ENCODE measurements around the gene LIPC.
A peak's percentile ranks its signal among the peaks of the same experiment; 100 is the strongest.

The LIPC gene

DNA sequence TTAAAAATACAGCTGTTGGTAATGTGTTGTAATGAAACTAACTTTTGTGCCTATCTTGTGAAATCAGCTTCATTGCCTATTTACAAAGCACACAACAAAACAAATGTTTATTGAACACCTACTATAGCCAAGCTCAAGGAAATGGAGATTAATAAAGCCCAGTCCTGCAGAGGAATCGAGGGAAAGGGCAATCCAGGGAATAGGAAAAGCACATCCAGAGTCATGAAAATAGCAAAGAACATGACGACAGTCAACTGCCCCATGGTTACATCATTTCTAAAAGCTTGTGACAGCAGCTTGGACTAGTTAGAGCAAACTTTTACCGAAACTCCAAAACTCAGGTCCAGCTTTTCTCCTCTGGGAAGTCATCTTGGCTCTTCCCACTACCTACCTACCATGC, 157.3 kb downstream of the LIPC start:
- Histone ChIP-seq H3K9me3 (ENCODE audit: control insufficient read depth, insufficient read depth, low read depth, low read length) (no peaks in the 10 kb centered on the region), H3K4me3 (ENCODE audit: low read depth, low read length) (no peak overlapping the region), H3K36me3 (ENCODE audit: control insufficient read depth in 2 of 2, insufficient read depth in 1 of 2, low read length in 2 of 2) (no peaks in the 10 kb centered on the region), H3K27ac (ENCODE audit: extremely low read depth, low read depth, low read length) (no peak overlapping the region), H3K4me1 (ENCODE audit: control insufficient read depth, insufficient read depth, low read length) (no peaks in the 10 kb centered on the region)
- ChIA-PET POLR2A (no interaction called here), CTCF (interaction anchor here (0.7 kb wide), 1 partner anchor 143 kb away, joined by 3 read pairs; no protein-coding TSS in a partner anchor)
- TF ChIP-seq ZNF266 (tag by site-specific recombination; IDR thresholded peaks at IDR 0.05; ENCODE audit: low read depth) (no peak), ZNF664 (tag by site-specific recombination; IDR thresholded peaks at IDR 0.05) (0 out of 2 replicates have a peak, but pooled peaks have one; percentile 25)

DNA sequence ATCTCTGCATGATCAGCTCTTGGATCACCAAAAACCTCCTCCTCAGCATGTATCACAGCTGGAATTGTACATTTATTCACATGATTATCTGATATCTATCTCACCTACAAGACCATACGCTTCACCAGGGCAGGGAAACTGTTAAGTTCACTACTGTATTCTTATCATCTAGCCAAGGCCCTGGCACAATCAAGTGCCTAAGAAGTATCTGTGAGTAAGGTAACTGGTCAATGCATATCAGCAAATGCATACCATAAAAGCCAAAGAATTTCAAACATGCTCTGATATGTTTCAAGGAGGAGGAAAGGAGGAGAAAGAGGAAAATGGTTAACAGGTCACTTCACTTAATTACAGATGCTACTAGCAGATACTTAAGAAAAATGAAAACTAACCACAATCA, 158.4 kb downstream of the LIPC start:
- CTCF ChIA-PET: no interaction called here
- POLR2A ChIA-PET: no interaction called here
- Histone ChIP-seq H3K4me3 (ENCODE audit: low read depth, low read length) (no peak overlapping the region), H3K36me3 (ENCODE audit: control insufficient read depth in 2 of 2, insufficient read depth in 1 of 2, low read length in 2 of 2) (no peaks in the 10 kb centered on the region), H3K9me3 (ENCODE audit: control insufficient read depth, insufficient read depth, low read depth, low read length) (no peaks in the 10 kb centered on the region), H3K4me1 (ENCODE audit: control insufficient read depth, insufficient read depth, low read length) (no peaks in the 10 kb centered on the region), H3K27ac (ENCODE audit: extremely low read depth, low read depth, low read length) (no peak overlapping the region)
- no peak for TF ChIP-seq ZNF324 (tag by site-specific recombination; IDR thresholded peaks at IDR 0.05)
- TF ChIP-seq, protein P1, sequence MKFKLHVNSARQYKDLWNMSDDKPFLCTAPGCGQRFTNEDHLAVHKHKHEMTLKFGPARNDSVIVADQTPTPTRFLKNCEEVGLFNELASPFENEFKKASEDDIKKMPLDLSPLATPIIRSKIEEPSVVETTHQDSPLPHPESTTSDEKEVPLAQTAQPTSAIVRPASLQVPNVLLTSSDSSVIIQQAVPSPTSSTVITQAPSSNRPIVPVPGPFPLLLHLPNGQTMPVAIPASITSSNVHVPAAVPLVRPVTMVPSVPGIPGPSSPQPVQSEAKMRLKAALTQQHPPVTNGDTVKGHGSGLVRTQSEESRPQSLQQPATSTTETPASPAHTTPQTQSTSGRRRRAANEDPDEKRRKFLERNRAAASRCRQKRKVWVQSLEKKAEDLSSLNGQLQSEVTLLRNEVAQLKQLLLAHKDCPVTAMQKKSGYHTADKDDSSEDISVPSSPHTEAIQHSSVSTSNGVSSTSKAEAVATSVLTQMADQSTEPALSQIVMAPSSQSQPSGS (tag by site-specific recombination; IDR thresholded peaks at IDR 0.05; ENCODE audit: low read depth): no peak
- TF ChIP-seq, protein P2, sequence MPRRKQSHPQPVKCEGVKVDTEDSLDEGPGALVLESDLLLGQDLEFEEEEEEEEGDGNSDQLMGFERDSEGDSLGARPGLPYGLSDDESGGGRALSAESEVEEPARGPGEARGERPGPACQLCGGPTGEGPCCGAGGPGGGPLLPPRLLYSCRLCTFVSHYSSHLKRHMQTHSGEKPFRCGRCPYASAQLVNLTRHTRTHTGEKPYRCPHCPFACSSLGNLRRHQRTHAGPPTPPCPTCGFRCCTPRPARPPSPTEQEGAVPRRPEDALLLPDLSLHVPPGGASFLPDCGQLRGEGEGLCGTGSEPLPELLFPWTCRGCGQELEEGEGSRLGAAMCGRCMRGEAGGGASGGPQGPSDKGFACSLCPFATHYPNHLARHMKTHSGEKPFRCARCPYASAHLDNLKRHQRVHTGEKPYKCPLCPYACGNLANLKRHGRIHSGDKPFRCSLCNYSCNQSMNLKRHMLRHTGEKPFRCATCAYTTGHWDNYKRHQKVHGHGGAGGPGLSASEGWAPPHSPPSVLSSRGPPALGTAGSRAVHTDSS (tag by site-specific recombination; IDR thresholded peaks at IDR 0.05): no peak
- TF ChIP-seq ZNF747 (tag by site-specific recombination; IDR thresholded peaks at IDR 0.05): no peak
- TF ChIP-seq ZFP69B (tag by site-specific recombination; IDR thresholded peaks at IDR 0.05): no peak
- no peak for TF ChIP-seq ZNF221 (tag by site-specific recombination; IDR thresholded peaks at IDR 0.05; ENCODE audit: borderline replicate concordance)

DNA sequence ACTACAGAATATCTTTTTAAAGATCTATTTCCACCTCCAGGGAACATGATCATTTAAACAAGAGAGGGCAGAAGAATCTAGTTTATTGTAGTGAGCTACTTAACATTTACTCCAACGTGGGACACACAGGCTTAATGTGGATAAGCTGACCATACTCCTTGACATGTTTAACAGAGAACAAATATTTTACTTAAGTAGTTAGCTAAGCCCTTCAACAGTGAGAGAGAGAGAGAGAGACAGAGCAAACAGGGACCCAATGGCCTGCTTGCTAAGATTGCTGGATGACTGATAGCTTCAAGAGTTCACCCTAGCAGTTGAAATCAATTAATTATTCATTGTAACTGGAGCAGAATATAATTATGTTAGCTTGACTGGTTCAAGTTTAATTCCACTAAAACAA, 159.1 kb downstream of the LIPC start:
- TF ChIP-seq ZNF112 (tag by site-specific recombination; IDR thresholded peaks at IDR 0.05): no peak
- TF ChIP-seq ZBTB20 (tag by site-specific recombination; IDR thresholded peaks at IDR 0.05): no peak
- no peak for TF ChIP-seq RBAK (tag by site-specific recombination; IDR thresholded peaks at IDR 0.05)
- no peak for TF ChIP-seq FEZF1 (tag by site-specific recombination; IDR thresholded peaks at IDR 0.05)
- no peak for TF ChIP-seq ZNF473 (tag by site-specific recombination; IDR thresholded peaks at IDR 0.05)
- no peak for TF ChIP-seq ZNF792 (tag by site-specific recombination; IDR thresholded peaks at IDR 0.05)
- TF ChIP-seq, protein P3, sequence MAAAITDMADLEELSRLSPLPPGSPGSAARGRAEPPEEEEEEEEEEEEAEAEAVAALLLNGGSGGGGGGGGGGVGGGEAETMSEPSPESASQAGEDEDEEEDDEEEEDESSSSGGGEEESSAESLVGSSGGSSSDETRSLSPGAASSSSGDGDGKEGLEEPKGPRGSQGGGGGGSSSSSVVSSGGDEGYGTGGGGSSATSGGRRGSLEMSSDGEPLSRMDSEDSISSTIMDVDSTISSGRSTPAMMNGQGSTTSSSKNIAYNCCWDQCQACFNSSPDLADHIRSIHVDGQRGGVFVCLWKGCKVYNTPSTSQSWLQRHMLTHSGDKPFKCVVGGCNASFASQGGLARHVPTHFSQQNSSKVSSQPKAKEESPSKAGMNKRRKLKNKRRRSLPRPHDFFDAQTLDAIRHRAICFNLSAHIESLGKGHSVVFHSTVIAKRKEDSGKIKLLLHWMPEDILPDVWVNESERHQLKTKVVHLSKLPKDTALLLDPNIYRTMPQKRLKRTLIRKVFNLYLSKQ (tag by site-specific recombination; IDR thresholded peaks at IDR 0.05; ENCODE audit: borderline replicate concordance): no peak
- TF ChIP-seq, protein P4, sequence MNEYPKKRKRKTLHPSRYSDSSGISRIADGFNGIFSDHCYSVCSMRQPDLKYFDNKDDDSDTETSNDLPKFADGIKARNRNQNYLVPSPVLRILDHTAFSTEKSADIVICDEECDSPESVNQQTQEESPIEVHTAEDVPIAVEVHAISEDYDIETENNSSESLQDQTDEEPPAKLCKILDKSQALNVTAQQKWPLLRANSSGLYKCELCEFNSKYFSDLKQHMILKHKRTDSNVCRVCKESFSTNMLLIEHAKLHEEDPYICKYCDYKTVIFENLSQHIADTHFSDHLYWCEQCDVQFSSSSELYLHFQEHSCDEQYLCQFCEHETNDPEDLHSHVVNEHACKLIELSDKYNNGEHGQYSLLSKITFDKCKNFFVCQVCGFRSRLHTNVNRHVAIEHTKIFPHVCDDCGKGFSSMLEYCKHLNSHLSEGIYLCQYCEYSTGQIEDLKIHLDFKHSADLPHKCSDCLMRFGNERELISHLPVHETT (tag by site-specific recombination; IDR thresholded peaks at IDR 0.05): no peak
- no peak for TF ChIP-seq SETDB1 (IDR thresholded peaks at IDR 0.05; ENCODE audit: insufficient read length, low read length)
- no peak for TF ChIP-seq ZBTB17 (tag by site-specific recombination; IDR thresholded peaks at IDR 0.05)
- ChIA-PET POLR2A (interaction anchor here (0.8 kb wide), 1 partner anchor 159 kb away, joined by 3 read pairs; the partner anchor contains the start of gene ADAM10), CTCF (no interaction called here)
- Histone ChIP-seq H3K27ac (ENCODE audit: extremely low read depth, low read depth, low read length) (no peak overlapping the region), H3K4me1 (ENCODE audit: control insufficient read depth, insufficient read depth, low read length) (no peaks in the 10 kb centered on the region), H3K4me3 (ENCODE audit: low read depth, low read length) (no peak overlapping the region), H3K36me3 (ENCODE audit: control insufficient read depth in 2 of 2, insufficient read depth in 1 of 2, low read length in 2 of 2) (no peaks in the 10 kb centered on the region), H3K9me3 (ENCODE audit: control insufficient read depth, insufficient read depth, low read depth, low read length) (no peaks in the 10 kb centered on the region)

All from HEK293 (cell line).